Stimulated activated CD4-positive, alpha-beta T cell treated with anti-CD3 and anti-CD28 coated beads, Interleukin-4, amount 100 ng/mL, for 4 hours (primary cell): ENCODE measurements around the gene PRIMA1.
"Not testable (repeated sequence)": the region's sequence is repeated elsewhere in the genome, so short reads cannot be mapped to it uniquely, and the experiment has no call there.

Experiments
- DNase-seq, 2 experiments: peaks; one replicate each; pipeline ENCODE4 v3.0.0-alpha.2; 2020

Gene PRIMA1

GRCh38 chr14:93788293-93788542 lies at the start of gene PRIMA1:
Gene PRIMA1, minus strand, starts transcription at chr14:93788485. Its CDS starts 767 bp downstream, at chr14:93787718.
- DNase-seq, result no peak

GRCh38 chr14:93834699-93835371 lies 46.5 kb upstream of the PRIMA1 start:
- DNase-seq, result no peak

- no peak for DNase-seq
Observed at GRCh38 chr14:93832665-93833064, 44.4 kb upstream of the PRIMA1 start.

- DNase-seq, result no peak
Observed at GRCh38 chr14:93832081-93832480, 43.8 kb upstream of the PRIMA1 start.

- DNase-seq, result no peak
Observed at GRCh38 chr14:93830753-93831461, 42.6 kb upstream of the PRIMA1 start.

GRCh38 chr14:93829839-93830481 lies 41.7 kb upstream of the PRIMA1 start:
- no peak for DNase-seq

- no peak for DNase-seq
Observed at GRCh38 chr14:93825235-93825553, 36.9 kb upstream of the PRIMA1 start.

- DNase-seq, result no peak
Observed at GRCh38 chr14:93824518-93825234, 36.4 kb upstream of the PRIMA1 start.

- no peak for DNase-seq
Observed at GRCh38 chr14:93824076-93824475, 35.8 kb upstream of the PRIMA1 start.

GRCh38 chr14:93821051-93821450 lies 32.8 kb upstream of the PRIMA1 start:
- no peak for DNase-seq

GRCh38 chr14:93818857-93819256 lies 30.6 kb upstream of the PRIMA1 start:
- no peak for DNase-seq

GRCh38 chr14:93811676-93812075 lies 23.4 kb upstream of the PRIMA1 start:
- DNase-seq, result no peak

GRCh38 chr14:93811020-93811419 lies 22.7 kb upstream of the PRIMA1 start:
- DNase-seq, result no peak

GRCh38 chr14:93809491-93810420 lies 21.5 kb upstream of the PRIMA1 start:
- not testable (repeated sequence) for DNase-seq

- DNase-seq, result no peak
Observed at GRCh38 chr14:93804654-93805053, 16.4 kb upstream of the PRIMA1 start.

- DNase-seq, result no peak
Observed at GRCh38 chr14:93803408-93804318, 15.4 kb upstream of the PRIMA1 start.

GRCh38 chr14:93799989-93800921 lies 12.0 kb upstream of the PRIMA1 start:
- no peak for DNase-seq

- no peak for DNase-seq
Observed at GRCh38 chr14:93799617-93799988, 11.3 kb upstream of the PRIMA1 start.

- no peak for DNase-seq
Observed at GRCh38 chr14:93797536-93797935, 9.3 kb upstream of the PRIMA1 start.

- no peak for DNase-seq
Observed at GRCh38 chr14:93797071-93797470, 8.8 kb upstream of the PRIMA1 start.

- DNase-seq, result no peak
Observed at GRCh38 chr14:93794756-93795155, 6.5 kb upstream of the PRIMA1 start.
